SK-N-SH treated with all-trans-retinoic acid at 6 μM for 48 hours (cell line): ENCODE results near the gene SLC25A47.

Experiments
- ATAC-seq: fragments of 200-7000 bp; cut with Tn5 transposase; 3 replicates; pipeline ENCODE4 v1.9.1; 2020; ENCODE audit warnings: mild to moderate bottlenecking, moderate library complexity
- ARNTL ChIP-seq: fragments of 450-650 bp; formaldehyde crosslinking; IDR thresholded peaks from 2 replicates; pipeline ENCODE4 v1.5.0; 2020; ENCODE audit warnings: low read depth, mild to moderate bottlenecking, moderate library complexity, borderline replicate concordance
- CREB5 ChIP-seq: fragments of 250-450 bp; sonication (Bioruptor Pico); IDR thresholded peaks from 2 replicates; pipeline ENCODE4 v1.5.1; 2020; ENCODE audit warnings: low read depth, mild to moderate bottlenecking, moderate library complexity
- CSDC2 ChIP-seq: fragments of 250-450 bp; sonication (Bioruptor Pico); IDR thresholded peaks from 2 replicates; pipeline ENCODE4 v1.5.0; 2020; ENCODE audit warnings: mild to moderate bottlenecking, moderate library complexity
- CSRNP3 ChIP-seq: fragments of 250-450 bp; sonication (Bioruptor Pico); IDR thresholded peaks from 2 replicates; pipeline ENCODE4 v1.5.1; 2021; ENCODE audit warnings: mild to moderate bottlenecking, moderate library complexity
- ESRRG ChIP-seq: fragments of 250-450 bp; sonication (Bioruptor Pico); IDR thresholded peaks from 2 replicates; pipeline ENCODE4 v1.6.1; 2021; ENCODE audit warnings: mild to moderate bottlenecking
- ISL1 ChIP-seq: fragments of 250-450 bp; sonication (Bioruptor Pico); IDR thresholded peaks from 2 replicates; pipeline ENCODE4 v2.1.2; 2022; ENCODE audit warnings: mild to moderate bottlenecking, moderate library complexity
- PATZ1 ChIP-seq: fragments of 250-450 bp; sonication (Bioruptor Pico); IDR thresholded peaks from 2 replicates; pipeline ENCODE4 v1.8.0; 2020; ENCODE audit warnings: mild to moderate bottlenecking, moderate library complexity, borderline replicate concordance
- POU6F1 ChIP-seq: fragments of 250-450 bp; sonication (Bioruptor Pico); IDR thresholded peaks from 2 replicates; pipeline ENCODE4 v1.8.0; 2021; ENCODE audit warnings: low read depth, mild to moderate bottlenecking, moderate library complexity, borderline replicate concordance
- PPARA ChIP-seq: fragments of 250-450 bp; sonication (Bioruptor Pico); IDR thresholded peaks from 2 replicates; pipeline ENCODE4 v1.5.0; 2020; ENCODE audit warnings: mild to moderate bottlenecking, borderline replicate concordance
- RARB ChIP-seq: fragments of 250-450 bp; sonication (Bioruptor Pico); IDR thresholded peaks from 2 replicates; pipeline ENCODE4 v1.8.0; 2021; ENCODE audit warnings: mild to moderate bottlenecking, moderate library complexity
- SNAI2 ChIP-seq: fragments of 250-450 bp; sonication (Bioruptor Pico); IDR thresholded peaks from 2 replicates; pipeline ENCODE4 v1.5.0; 2020; ENCODE audit warnings: mild to moderate bottlenecking, moderate library complexity
- TCF4 ChIP-seq: fragments of 250-450 bp; sonication (Bioruptor Pico); IDR thresholded peaks from 2 replicates; pipeline ENCODE4 v1.8.0; 2021; ENCODE audit warnings: mild to moderate bottlenecking, moderate library complexity, borderline replicate concordance
- TOX ChIP-seq: fragments of 250-450 bp; sonication (Bioruptor Pico); IDR thresholded peaks from 2 replicates; pipeline ENCODE4 v1.8.0; 2021; ENCODE audit warnings: mild to moderate bottlenecking, moderate library complexity, borderline replicate concordance
- TSHZ2 ChIP-seq: fragments of 250-450 bp; sonication (Bioruptor Pico); IDR thresholded peaks from 2 replicates; pipeline ENCODE4 v1.5.0; 2020; ENCODE audit warnings: mild to moderate bottlenecking, moderate library complexity
- ZNF565 ChIP-seq: fragments of 450-650 bp; formaldehyde crosslinking; conservative IDR thresholded peaks from 2 replicates; pipeline ENCODE4 v1.5.0; 2020; ENCODE audit warnings: low read depth, mild to moderate bottlenecking, moderate library complexity
- ZNF70 ChIP-seq: fragments of 450-650 bp; formaldehyde crosslinking; IDR thresholded peaks from 2 replicates; pipeline ENCODE4 v1.5.0; 2020; ENCODE audit warnings: mild to moderate bottlenecking, moderate library complexity
- ZNF8 ChIP-seq: fragments of 450-650 bp; formaldehyde crosslinking; IDR thresholded peaks from 2 replicates; pipeline ENCODE4 v1.5.0; 2020; ENCODE audit warnings: mild to moderate bottlenecking, moderate library complexity

The SLC25A47 gene

GRCh38 chr14:100359881-100360280 is 36.7 kb downstream of the SLC25A47 start:
- no peak for ATAC-seq
- TF ChIP-seq PPARA (no peak), ISL1 (CRISPR knock-in tag) (no peak), CSRNP3 (CRISPR knock-in tag) (no peak), ESRRG (no peak), TSHZ2 (CRISPR knock-in tag) (no peak)

GRCh38 chr14:100361626-100362025 is 38.5 kb downstream of the SLC25A47 start:
- TF ChIP-seq RARB, result no peak
- no peak for TF ChIP-seq POU6F1 (CRISPR knock-in tag)
- TF ChIP-seq ZNF565, result no peak
- no peak for TF ChIP-seq CREB5
- no peak for TF ChIP-seq TSHZ2 (CRISPR knock-in tag)
- TF ChIP-seq ARNTL (CRISPR knock-in tag), result no peak
- TF ChIP-seq TOX (CRISPR knock-in tag), result no peak
- no peak for TF ChIP-seq PPARA
- no peak for TF ChIP-seq CSRNP3 (CRISPR knock-in tag)
- no peak for TF ChIP-seq SNAI2
- no peak for TF ChIP-seq TCF4 (CRISPR knock-in tag)
- TF ChIP-seq ZNF8 (CRISPR knock-in tag), result no peak
- TF ChIP-seq PATZ1 (CRISPR knock-in tag), result no peak
- TF ChIP-seq ESRRG, result no peak
- TF ChIP-seq ZNF70, result no peak
- TF ChIP-seq CSDC2, result no peak
- TF ChIP-seq ISL1 (CRISPR knock-in tag), result no peak
- ATAC-seq, result no peak
